HEK293T (cell line): ENCODE results near the gene TMEM186.

Source experiments
- CTBP1 ChIP-seq: fragments of 450-650 bp; IDR thresholded peaks from 2 replicates; pipeline ENCODE4 v1.6.1; 2016; ENCODE audit warnings: borderline replicate concordance
- ELF4 ChIP-seq: fragments of 450-650 bp; IDR thresholded peaks from 2 replicates; pipeline ENCODE4 v1.6.1; 2017; ENCODE audit warnings: antibody characterized with exemption
- FOXK2 ChIP-seq: fragments of 450-650 bp; IDR thresholded peaks from 2 replicates; pipeline ENCODE4 v1.6.1; 2016; ENCODE audit warnings: mild to moderate bottlenecking
- FOXM1 ChIP-seq: fragments of 450-650 bp; IDR thresholded peaks from 2 replicates; pipeline ENCODE4 v1.6.1; 2017; ENCODE audit warnings: mild to moderate bottlenecking, borderline replicate concordance
- L3MBTL2 ChIP-seq: fragments of 450-650 bp; conservative IDR thresholded peaks from 2 replicates; pipeline ENCODE4 v1.6.1; 2016; ENCODE audit warnings: mild to moderate bottlenecking
- LEF1 ChIP-seq: fragments of 450-650 bp; IDR thresholded peaks from 2 replicates; pipeline ENCODE4 v1.6.1; 2017; ENCODE audit warnings: mild to moderate bottlenecking, borderline replicate concordance
- NFRKB ChIP-seq: fragments of 450-650 bp; IDR thresholded peaks from 2 replicates; pipeline ENCODE4 v1.6.1; 2016; ENCODE audit warnings: mild to moderate bottlenecking, moderate library complexity
- SP1 ChIP-seq: fragments of 450-650 bp; IDR thresholded peaks from 2 replicates; pipeline ENCODE4 v1.6.1; 2017
- SUZ12 ChIP-seq: fragments of 450-650 bp; IDR thresholded peaks from 2 replicates; pipeline ENCODE4 v1.6.1; 2016; ENCODE audit warnings: mild to moderate bottlenecking

GRCh38 chr16:8798535-8799157 is 1.2 kb upstream of the TMEM186 start:
- TF ChIP-seq SUZ12 (no peak), NFRKB (no peak), FOXK2 (no peak), LEF1 (no peak), SP1 (no peak), ELF4 (no peak), L3MBTL2 (no peak), CTBP1 (no peak), FOXM1 (no peak)
